GM23338 (cell line): Measurements from ENCODE around the gene MMRN2. TPM values are rescaled to one million over a fixed set of nuclear protein-coding genes. Genes with fewer than 3 reads are reported as not detected.

Experiments
- ATAC-seq: fragments of 200-7000 bp; cut with Tn5 transposase; 3 replicates; pipeline ENCODE4 v1.9.1; 2020
- DNase-seq: peaks from one replicate; pipeline ENCODE4 v3.0.0-alpha.2; 2015; ENCODE audit warnings: low spot score
- H2AFZ ChIP-seq: fragments of 200-600 bp; sonication (generic); 2 replicates; pipeline ENCODE4 v1.8.0; 2016; ENCODE audit warnings: antibody characterized with exemption, mild to moderate bottlenecking, moderate library complexity
- H3F3A ChIP-seq: fragments of 200-600 bp; sonication (generic); replicated peaks from 2 replicates; pipeline ENCODE4 v1.8.0; 2017; ENCODE audit warnings: antibody characterized with exemption, mixed run types, low read depth
- H3K27ac ChIP-seq: fragments of 200-600 bp; sonication (generic); 2 replicates; pipeline ENCODE4 v1.6.1; 2016; ENCODE audit warnings: low read depth
- H3K27me3 ChIP-seq: fragments of 200-600 bp; sonication (generic); 2 replicates; pipeline ENCODE4 v1.8.0; 2016; ENCODE audit warnings: mild to moderate bottlenecking, mixed run types, moderate library complexity; ENCODE audit not compliant: insufficient read depth
- H3K36me3 ChIP-seq: fragments of 200-600 bp; sonication (generic); 2 replicates; pipeline ENCODE4 v1.8.0; 2016; ENCODE audit warnings: mild to moderate bottlenecking; ENCODE audit not compliant: insufficient read depth
- H3K4me1 ChIP-seq: fragments of 200-600 bp; sonication (generic); 2 replicates; pipeline ENCODE4 v1.8.0; 2016; ENCODE audit warnings: mild to moderate bottlenecking, moderate library complexity; ENCODE audit not compliant: insufficient read depth
- H3K4me2 ChIP-seq: fragments of 200-600 bp; sonication (generic); 2 replicates; pipeline ENCODE4 v1.7.1; 2017; ENCODE audit warnings: mixed run types
- H3K4me3 ChIP-seq: fragments of 200-600 bp; sonication (generic); 2 replicates; pipeline ENCODE4 v1.6.1; 2016; ENCODE audit warnings: mixed run types
- H3K79me2 ChIP-seq: fragments of 200-600 bp; sonication (generic); replicated peaks from 2 replicates; pipeline ENCODE4 v1.8.0; 2017; ENCODE audit warnings: mild to moderate bottlenecking; ENCODE audit not compliant: insufficient read depth
- H3K9me2 ChIP-seq: fragments of 200-600 bp; sonication (generic); 2 replicates; pipeline ENCODE4 v1.8.0; 2017; ENCODE audit not compliant: insufficient read depth
- H4K20me1 ChIP-seq: fragments of 200-600 bp; sonication (generic); replicated peaks from 2 replicates; pipeline ENCODE4 v1.8.0; 2017; ENCODE audit warnings: mild to moderate bottlenecking; ENCODE audit not compliant: insufficient read depth
- H3K27ac Mint-ChIP-seq: 2 replicates; pipeline ENCODE4 v1.8.0; 2020; ENCODE audit warnings: inconsistent platforms, mild to moderate bottlenecking, moderate library complexity, mixed read lengths
- H3K27me3 Mint-ChIP-seq: 3 replicates; pipeline ENCODE4 v1.8.0; 2022; ENCODE audit warnings: low read depth, mild to moderate bottlenecking, moderate library complexity, mixed read lengths, inconsistent platforms; ENCODE audit not compliant: insufficient read depth, poor library complexity
- H3K36me3 Mint-ChIP-seq: 3 replicates; pipeline ENCODE4 v1.8.0; 2021; ENCODE audit warnings: low read depth, mild to moderate bottlenecking, inconsistent platforms, moderate library complexity, mixed read lengths
- H3K4me1 Mint-ChIP-seq: 3 replicates; pipeline ENCODE4 v1.8.0; 2020; ENCODE audit warnings: mild to moderate bottlenecking, inconsistent platforms, mixed read lengths
- H3K4me3 Mint-ChIP-seq: 3 replicates; pipeline ENCODE4 v1.8.0; 2021; ENCODE audit warnings: moderate library complexity, mild to moderate bottlenecking, inconsistent platforms, mixed read lengths
- H3K9me3 Mint-ChIP-seq: 3 replicates; pipeline ENCODE4 v1.8.0; 2020; ENCODE audit warnings: moderate library complexity, mild to moderate bottlenecking, inconsistent platforms, mixed read lengths
- CREB1 ChIP-seq: fragments of 250-450 bp; sonication (Bioruptor Pico); IDR thresholded peaks from 2 replicates; pipeline ENCODE4 v1.5.0; 2020; ENCODE audit warnings: low read depth, mild to moderate bottlenecking, moderate library complexity
- CTCF ChIP-seq, 2 experiments: fragments of 200-600 bp in 1 of 2; sonication (generic) in 1 of 2; conservative IDR thresholded peaks; 2 replicates each; pipeline versions ENCODE4 v1.5.1 to v1.6.1; 2016 to 2017; ENCODE audit warnings: antibody characterized with exemption in 2 of 2, low read depth in 2 of 2, mild to moderate bottlenecking in 2 of 2, moderate library complexity in 1 of 2
- EZH2 ChIP-seq: fragments of 200-600 bp; sonication (generic); IDR thresholded peaks from one replicate; pipeline ENCODE4 v1.8.0; 2017; ENCODE audit warnings: antibody characterized with exemption, mild to moderate bottlenecking, low read depth; ENCODE audit not compliant: unreplicated experiment
- EZH2phosphoT487 ChIP-seq: fragments of 200-600 bp; sonication (generic); IDR thresholded peaks from one replicate; pipeline ENCODE4 v1.8.1; 2018; ENCODE audit warnings: antibody characterized with exemption; ENCODE audit not compliant: unreplicated experiment
- JUNB ChIP-seq: IDR thresholded peaks from one replicate; pipeline ENCODE4 v1.6.1; 2016; ENCODE audit warnings: antibody characterized with exemption; ENCODE audit not compliant: unreplicated experiment
- NANOG ChIP-seq: IDR thresholded peaks from 2 replicates; pipeline ENCODE4 v1.6.1; 2016; ENCODE audit warnings: antibody characterized with exemption, borderline replicate concordance
- POLR2AphosphoS5 ChIP-seq: IDR thresholded peaks from 2 replicates; pipeline ENCODE4 v1.6.1; 2016; ENCODE audit warnings: antibody characterized with exemption, low read depth
- STAT1 ChIP-seq: IDR thresholded peaks from one replicate; pipeline ENCODE4 v1.6.1; 2016; ENCODE audit warnings: antibody characterized with exemption; ENCODE audit not compliant: unreplicated experiment
- ZNF114 ChIP-seq: fragments of 250-450 bp; sonication (Bioruptor Pico); IDR thresholded peaks from 2 replicates; pipeline ENCODE4 v1.5.0; 2020; ENCODE audit warnings: mild to moderate bottlenecking, moderate library complexity
- polyA plus RNA-seq: library from polyadenylated mRNA; unstranded; fragments of >200 nt; fragmentation: Nextera tagmentation; extraction: Ambion mirVana; gene quantifications from 2 replicates; pipeline ENCODE4 v1.2.1, GENCODE V29; 2016
- total RNA-seq: library from RNA; depleted of rRNA; stranded (reverse); fragments of >200 nt; shearing (Covaris generic); gene quantifications from 2 replicates; pipeline ENCODE4 v1.2.3, GENCODE V29; 2014
- TF ChIP-seq, protein P1 (sequence below): IDR thresholded peaks from 2 replicates; pipeline ENCODE4 v1.6.1; 2016; ENCODE audit warnings: antibody characterized with exemption
- TF ChIP-seq, protein P2 (sequence below): IDR thresholded peaks from one replicate; pipeline ENCODE4 v1.6.1; 2018; ENCODE audit warnings: antibody characterized with exemption; ENCODE audit not compliant: unreplicated experiment
- TF ChIP-seq, protein P3 (sequence below): fragments of 250-450 bp; sonication (Bioruptor Pico); IDR thresholded peaks from 2 replicates; pipeline ENCODE4 v1.5.0; 2020; ENCODE audit warnings: mild to moderate bottlenecking, moderate library complexity

The MMRN2 gene
- total and polyA plus RNA-seq, 2 experiments from 2014 or later = 0.32 to 2.4 TPM

DNA sequence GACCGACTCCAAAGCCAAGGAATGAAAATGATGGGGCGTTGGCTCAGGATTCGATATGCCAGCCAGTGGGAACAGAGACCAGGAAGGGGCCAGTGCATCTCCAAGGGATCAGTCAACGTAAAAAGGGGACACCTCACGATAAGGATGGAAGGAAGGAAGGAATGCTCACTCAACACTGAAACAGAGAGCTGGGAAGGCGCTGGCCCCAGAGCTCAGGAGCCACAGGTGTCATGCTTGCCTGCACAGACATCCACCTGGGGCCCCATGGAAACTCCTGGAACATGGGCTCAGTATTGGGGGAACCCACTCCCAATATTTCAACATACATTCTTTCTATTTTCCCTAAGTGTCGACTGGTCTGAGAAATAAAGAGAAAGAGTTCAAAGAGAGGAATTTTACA is 5.3 kb downstream of the MMRN2 start (continued):
- TF ChIP-seq CTCF (conservative IDR thresholded peaks at IDR 0.05; ENCODE audit: low read depth in 2 of 2) (no peak), JUNB (no peak), CREB1 (CRISPR knock-in tag) (no peak)

DNA sequence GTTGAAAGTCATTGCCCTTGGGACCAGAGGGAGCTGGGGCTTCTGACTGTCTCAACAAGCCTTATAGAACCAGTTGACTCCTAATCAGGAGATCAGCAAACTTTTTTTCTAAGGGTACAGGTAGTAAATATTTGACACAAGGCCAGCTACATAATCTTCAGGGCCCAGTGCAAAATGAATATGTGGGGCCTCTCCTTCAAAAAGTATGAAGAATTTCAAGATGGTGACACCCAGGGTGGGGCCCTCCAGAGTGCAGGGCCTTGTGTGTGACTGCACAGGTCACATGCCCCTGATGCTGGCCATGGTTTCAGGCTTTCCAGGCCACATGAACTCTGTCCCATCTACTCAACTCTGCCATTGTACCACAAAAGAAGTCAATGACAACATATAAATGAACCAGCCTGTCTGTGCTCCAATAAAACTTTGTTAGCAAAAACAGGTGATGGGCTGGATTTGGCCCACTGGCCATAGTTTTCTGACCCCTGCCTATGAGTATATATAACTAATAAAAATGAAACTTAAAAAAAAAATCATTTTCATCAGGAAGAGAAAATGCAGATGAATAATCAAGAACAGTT is 6.1 kb downstream of the MMRN2 start:
- no peak overlapping the region for H3K4me2 ChIP-seq
- no peaks in the 10 kb centered on the region for H3K79me2 ChIP-seq
- Mint-ChIP-seq H3K27ac (no peak overlapping the region), H3K9me3 (peaks cover 42% of the 10 kb centered on the region), H3K36me3 (peaks cover 44% of the 10 kb centered on the region), H3K4me3 (no peak overlapping the region), H3K4me1 (peaks cover 41% of the 10 kb centered on the region), H3K27me3 (peaks cover 24% of the 10 kb centered on the region)
- no peak overlapping the region for H3K4me3 ChIP-seq
- H3K4me1 ChIP-seq = peaks cover 36% of the 10 kb centered on the region
- H4K20me1 ChIP-seq = no peaks in the 10 kb centered on the region
- no peak overlapping the region for H2AFZ ChIP-seq
- H3K36me3 ChIP-seq = peaks cover 14% of the 10 kb centered on the region; the same call in 1 of the 2 replicates
- no peaks in the 10 kb centered on the region for H3K27me3 ChIP-seq
- no peaks in the 10 kb centered on the region for H3K9me2 ChIP-seq
- no peak for ATAC-seq
- H3K27ac ChIP-seq = no peak overlapping the region
- no peak for DNase-seq
- H3F3A ChIP-seq = peaks cover 15% of the 10 kb centered on the region
- TF ChIP-seq, protein P1, sequence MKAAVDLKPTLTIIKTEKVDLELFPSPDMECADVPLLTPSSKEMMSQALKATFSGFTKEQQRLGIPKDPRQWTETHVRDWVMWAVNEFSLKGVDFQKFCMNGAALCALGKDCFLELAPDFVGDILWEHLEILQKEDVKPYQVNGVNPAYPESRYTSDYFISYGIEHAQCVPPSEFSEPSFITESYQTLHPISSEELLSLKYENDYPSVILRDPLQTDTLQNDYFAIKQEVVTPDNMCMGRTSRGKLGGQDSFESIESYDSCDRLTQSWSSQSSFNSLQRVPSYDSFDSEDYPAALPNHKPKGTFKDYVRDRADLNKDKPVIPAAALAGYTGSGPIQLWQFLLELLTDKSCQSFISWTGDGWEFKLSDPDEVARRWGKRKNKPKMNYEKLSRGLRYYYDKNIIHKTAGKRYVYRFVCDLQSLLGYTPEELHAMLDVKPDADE = no peak
- no peak for TF ChIP-seq EZH2phosphoT487
- TF ChIP-seq, protein P2, sequence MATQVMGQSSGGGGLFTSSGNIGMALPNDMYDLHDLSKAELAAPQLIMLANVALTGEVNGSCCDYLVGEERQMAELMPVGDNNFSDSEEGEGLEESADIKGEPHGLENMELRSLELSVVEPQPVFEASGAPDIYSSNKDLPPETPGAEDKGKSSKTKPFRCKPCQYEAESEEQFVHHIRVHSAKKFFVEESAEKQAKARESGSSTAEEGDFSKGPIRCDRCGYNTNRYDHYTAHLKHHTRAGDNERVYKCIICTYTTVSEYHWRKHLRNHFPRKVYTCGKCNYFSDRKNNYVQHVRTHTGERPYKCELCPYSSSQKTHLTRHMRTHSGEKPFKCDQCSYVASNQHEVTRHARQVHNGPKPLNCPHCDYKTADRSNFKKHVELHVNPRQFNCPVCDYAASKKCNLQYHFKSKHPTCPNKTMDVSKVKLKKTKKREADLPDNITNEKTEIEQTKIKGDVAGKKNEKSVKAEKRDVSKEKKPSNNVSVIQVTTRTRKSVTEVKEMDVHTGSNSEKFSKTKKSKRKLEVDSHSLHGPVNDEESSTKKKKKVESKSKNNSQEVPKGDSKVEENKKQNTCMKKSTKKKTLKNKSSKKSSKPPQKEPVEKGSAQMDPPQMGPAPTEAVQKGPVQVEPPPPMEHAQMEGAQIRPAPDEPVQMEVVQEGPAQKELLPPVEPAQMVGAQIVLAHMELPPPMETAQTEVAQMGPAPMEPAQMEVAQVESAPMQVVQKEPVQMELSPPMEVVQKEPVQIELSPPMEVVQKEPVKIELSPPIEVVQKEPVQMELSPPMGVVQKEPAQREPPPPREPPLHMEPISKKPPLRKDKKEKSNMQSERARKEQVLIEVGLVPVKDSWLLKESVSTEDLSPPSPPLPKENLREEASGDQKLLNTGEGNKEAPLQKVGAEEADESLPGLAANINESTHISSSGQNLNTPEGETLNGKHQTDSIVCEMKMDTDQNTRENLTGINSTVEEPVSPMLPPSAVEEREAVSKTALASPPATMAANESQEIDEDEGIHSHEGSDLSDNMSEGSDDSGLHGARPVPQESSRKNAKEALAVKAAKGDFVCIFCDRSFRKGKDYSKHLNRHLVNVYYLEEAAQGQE = no peak
- no peak for TF ChIP-seq POLR2AphosphoS5
- TF ChIP-seq, protein P3, sequence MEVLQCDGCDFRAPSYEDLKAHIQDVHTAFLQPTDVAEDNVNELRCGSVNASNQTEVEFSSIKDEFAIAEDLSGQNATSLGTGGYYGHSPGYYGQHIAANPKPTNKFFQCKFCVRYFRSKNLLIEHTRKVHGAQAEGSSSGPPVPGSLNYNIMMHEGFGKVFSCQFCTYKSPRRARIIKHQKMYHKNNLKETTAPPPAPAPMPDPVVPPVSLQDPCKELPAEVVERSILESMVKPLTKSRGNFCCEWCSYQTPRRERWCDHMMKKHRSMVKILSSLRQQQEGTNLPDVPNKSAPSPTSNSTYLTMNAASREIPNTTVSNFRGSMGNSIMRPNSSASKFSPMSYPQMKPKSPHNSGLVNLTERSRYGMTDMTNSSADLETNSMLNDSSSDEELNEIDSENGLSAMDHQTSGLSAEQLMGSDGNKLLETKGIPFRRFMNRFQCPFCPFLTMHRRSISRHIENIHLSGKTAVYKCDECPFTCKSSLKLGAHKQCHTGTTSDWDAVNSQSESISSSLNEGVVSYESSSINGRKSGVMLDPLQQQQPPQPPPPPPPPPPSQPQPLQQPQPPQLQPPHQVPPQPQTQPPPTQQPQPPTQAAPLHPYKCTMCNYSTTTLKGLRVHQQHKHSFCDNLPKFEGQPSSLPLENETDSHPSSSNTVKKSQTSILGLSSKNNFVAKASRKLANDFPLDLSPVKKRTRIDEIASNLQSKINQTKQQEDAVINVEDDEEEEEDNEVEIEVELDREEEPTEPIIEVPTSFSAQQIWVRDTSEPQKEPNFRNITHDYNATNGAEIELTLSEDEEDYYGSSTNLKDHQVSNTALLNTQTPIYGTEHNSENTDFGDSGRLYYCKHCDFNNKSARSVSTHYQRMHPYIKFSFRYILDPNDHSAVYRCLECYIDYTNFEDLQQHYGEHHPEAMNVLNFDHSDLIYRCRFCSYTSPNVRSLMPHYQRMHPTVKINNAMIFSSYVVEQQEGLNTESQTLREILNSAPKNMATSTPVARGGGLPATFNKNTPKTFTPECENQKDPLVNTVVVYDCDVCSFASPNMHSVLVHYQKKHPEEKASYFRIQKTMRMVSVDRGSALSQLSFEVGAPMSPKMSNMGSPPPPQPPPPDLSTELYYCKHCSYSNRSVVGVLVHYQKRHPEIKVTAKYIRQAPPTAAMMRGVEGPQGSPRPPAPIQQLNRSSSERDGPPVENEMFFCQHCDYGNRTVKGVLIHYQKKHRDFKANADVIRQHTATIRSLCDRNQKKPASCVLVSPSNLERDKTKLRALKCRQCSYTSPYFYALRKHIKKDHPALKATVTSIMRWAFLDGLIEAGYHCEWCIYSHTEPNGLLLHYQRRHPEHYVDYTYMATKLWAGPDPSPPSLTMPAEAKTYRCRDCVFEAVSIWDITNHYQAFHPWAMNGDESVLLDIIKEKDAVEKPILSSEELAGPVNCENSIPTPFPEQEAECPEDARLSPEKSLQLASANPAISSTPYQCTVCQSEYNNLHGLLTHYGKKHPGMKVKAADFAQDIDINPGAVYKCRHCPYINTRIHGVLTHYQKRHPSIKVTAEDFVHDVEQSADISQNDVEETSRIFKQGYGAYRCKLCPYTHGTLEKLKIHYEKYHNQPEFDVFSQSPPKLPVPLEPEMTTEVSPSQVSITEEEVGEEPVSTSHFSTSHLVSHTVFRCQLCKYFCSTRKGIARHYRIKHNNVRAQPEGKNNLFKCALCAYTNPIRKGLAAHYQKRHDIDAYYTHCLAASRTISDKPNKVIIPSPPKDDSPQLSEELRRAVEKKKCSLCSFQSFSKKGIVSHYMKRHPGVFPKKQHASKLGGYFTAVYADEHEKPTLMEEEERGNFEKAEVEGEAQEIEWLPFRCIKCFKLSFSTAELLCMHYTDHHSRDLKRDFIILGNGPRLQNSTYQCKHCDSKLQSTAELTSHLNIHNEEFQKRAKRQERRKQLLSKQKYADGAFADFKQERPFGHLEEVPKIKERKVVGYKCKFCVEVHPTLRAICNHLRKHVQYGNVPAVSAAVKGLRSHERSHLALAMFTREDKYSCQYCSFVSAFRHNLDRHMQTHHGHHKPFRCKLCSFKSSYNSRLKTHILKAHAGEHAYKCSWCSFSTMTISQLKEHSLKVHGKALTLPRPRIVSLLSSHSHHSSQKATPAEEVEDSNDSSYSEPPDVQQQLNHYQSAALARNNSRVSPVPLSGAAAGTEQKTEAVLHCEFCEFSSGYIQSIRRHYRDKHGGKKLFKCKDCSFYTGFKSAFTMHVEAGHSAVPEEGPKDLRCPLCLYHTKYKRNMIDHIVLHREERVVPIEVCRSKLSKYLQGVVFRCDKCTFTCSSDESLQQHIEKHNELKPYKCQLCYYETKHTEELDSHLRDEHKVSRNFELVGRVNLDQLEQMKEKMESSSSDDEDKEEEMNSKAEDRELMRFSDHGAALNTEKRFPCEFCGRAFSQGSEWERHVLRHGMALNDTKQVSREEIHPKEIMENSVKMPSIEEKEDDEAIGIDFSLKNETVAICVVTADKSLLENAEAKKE (CRISPR knock-in tag) = no peak
- no peak for TF ChIP-seq NANOG
- TF ChIP-seq CREB1 (CRISPR knock-in tag) = no peak
- TF ChIP-seq STAT1 = no peak
- no peak for TF ChIP-seq ZNF114
- no peak for TF ChIP-seq JUNB
- TF ChIP-seq EZH2 = no peak
